Loucy (cell line): ENCODE data around the gene NDP.

ENCODE experiments used
- EZH2phosphoT487 ChIP-seq: fragments of 200-600 bp; IDR thresholded peaks from 2 replicates; pipeline ENCODE4 v1.6.1; 2018; ENCODE audit warnings: antibody characterized with exemption, mild to moderate bottlenecking, moderate library complexity, borderline replicate concordance
- TF ChIP-seq, protein P1 (sequence below): fragments of 200-600 bp; sonication (generic); conservative IDR thresholded peaks from 2 replicates; pipeline ENCODE4 v1.5.1; 2014; ENCODE audit warnings: mild to moderate bottlenecking, antibody characterized with exemption, low read length

DNA sequence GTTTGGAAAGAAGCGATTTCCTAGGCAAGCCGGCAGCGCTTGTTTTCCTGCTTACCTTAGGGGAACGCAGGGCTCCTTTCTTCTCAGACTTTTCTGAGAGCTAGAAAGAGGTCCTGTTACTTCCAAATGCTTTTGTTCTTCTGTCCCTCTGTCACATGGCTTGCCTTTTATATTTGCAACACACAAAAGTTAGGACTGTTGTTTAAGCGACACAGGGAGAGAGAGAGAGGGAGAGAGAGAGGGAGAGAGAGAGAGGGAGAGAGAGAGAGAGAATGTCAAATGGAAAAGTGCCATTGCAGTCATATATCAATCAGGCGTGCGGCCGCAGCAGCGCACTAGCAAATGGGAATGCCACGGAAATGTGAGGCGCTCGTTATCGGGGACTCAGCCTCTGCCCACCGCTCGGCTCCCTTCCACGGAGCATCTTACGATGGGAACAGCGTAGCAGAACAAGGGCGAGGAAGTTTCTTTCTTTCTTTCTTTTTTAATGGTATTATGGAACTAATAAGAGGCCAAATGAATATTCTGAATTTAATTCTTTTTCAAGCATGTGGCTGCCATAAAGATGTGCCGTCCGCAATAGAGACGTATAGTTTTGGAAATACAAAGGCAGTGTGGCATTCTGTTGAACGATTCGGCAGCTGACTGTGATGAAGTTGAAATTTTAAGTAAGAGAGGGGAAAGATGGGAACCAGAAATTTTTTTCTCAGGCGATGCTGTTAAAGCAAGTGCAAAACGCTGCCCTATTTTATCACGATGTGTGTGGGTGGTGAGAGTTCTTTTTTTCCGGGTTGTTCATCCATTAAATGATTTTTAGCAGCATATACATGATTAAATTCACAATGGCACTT, at the start of gene NDP:
- TF ChIP-seq, protein P1, sequence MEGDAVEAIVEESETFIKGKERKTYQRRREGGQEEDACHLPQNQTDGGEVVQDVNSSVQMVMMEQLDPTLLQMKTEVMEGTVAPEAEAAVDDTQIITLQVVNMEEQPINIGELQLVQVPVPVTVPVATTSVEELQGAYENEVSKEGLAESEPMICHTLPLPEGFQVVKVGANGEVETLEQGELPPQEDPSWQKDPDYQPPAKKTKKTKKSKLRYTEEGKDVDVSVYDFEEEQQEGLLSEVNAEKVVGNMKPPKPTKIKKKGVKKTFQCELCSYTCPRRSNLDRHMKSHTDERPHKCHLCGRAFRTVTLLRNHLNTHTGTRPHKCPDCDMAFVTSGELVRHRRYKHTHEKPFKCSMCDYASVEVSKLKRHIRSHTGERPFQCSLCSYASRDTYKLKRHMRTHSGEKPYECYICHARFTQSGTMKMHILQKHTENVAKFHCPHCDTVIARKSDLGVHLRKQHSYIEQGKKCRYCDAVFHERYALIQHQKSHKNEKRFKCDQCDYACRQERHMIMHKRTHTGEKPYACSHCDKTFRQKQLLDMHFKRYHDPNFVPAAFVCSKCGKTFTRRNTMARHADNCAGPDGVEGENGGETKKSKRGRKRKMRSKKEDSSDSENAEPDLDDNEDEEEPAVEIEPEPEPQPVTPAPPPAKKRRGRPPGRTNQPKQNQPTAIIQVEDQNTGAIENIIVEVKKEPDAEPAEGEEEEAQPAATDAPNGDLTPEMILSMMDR: no peak
- no peak for TF ChIP-seq EZH2phosphoT487
